Caco-2 (cell line): ENCODE data around the gene WDR91. TPM values are rescaled to one million over a fixed set of nuclear protein-coding genes. Genes with fewer than 3 reads are reported as not detected.

ENCODE experiments used
- BruUV-seq: library from RNA; stranded (reverse); fragments of 400-500 nt; replicated peaks from 2 replicates; lab custom pipeline; 2021; lab: Mats Ljungman, UMichigan
- CTCF ChIA-PET: fragments of 300-600 bp; sonication (Branson Sonifier 250); formaldehyde crosslinking; loops from one replicate; lab custom pipeline; 2022; ENCODE audit warnings: antibody characterized with exemption; lab: Charles Lee
- POLR2A ChIA-PET: fragments of 300-600 bp; sonication (Branson Sonifier 250); formaldehyde crosslinking; loops from one replicate; lab custom pipeline; 2022; ENCODE audit warnings: antibody characterized with exemption; lab: Charles Lee
- DNase-seq, 2 experiments: peaks; one replicate each; pipeline versions ENCODE4 v3.0.0 to v3.0.0-alpha.2; 2020 to 2022
- H3K27me3 ChIP-seq: replicated peaks from 2 replicates; pipeline ENCODE4 v1.6.0; 2011; ENCODE audit warnings: low read length; ENCODE audit not compliant: control insufficient read depth, insufficient read depth
- H3K36me3 ChIP-seq: 2 replicates; pipeline ENCODE4 v1.5.1; 2011; ENCODE audit warnings: low read length; ENCODE audit not compliant: control insufficient read depth, insufficient read depth
- H3K4me1 ChIP-seq: fragments of 250-450 bp; sonication (Bioruptor Pico); 2 replicates; pipeline ENCODE4 v1.5.1; 2020; ENCODE audit warnings: mild to moderate bottlenecking
- H3K4me3 ChIP-seq: 2 replicates; pipeline ENCODE4 v1.5.1; 2011; ENCODE audit warnings: low read depth, mild to moderate bottlenecking, control low read depth, low read length
- H3K9me3 ChIP-seq: fragments of 250-450 bp; sonication (Bioruptor Pico); 2 replicates; pipeline ENCODE4 v1.5.1; 2020; ENCODE audit warnings: mild to moderate bottlenecking, moderate library complexity
- H3K27ac Mint-ChIP-seq: one replicate; pipeline ENCODE4 v1.8.0; 2022; ENCODE audit warnings: mixed read lengths; ENCODE audit not compliant: unreplicated experiment
- H3K27me3 Mint-ChIP-seq: one replicate; pipeline ENCODE4 v1.8.0; 2022; ENCODE audit warnings: mixed read lengths; ENCODE audit not compliant: insufficient read depth, unreplicated experiment
- H3K36me3 Mint-ChIP-seq: one replicate; pipeline ENCODE4 v1.8.0; 2022; ENCODE audit warnings: mild to moderate bottlenecking, mixed read lengths; ENCODE audit not compliant: insufficient read depth, unreplicated experiment
- H3K4me1 Mint-ChIP-seq: one replicate; pipeline ENCODE4 v1.8.0; 2022; ENCODE audit warnings: low read depth, mixed read lengths; ENCODE audit not compliant: unreplicated experiment
- H3K4me3 Mint-ChIP-seq: one replicate; pipeline ENCODE4 v1.8.0; 2022; ENCODE audit warnings: mild to moderate bottlenecking, moderate library complexity, mixed read lengths; ENCODE audit not compliant: unreplicated experiment
- H3K9me3 Mint-ChIP-seq: one replicate; pipeline ENCODE4 v1.8.0; 2022; ENCODE audit warnings: mixed read lengths; ENCODE audit not compliant: unreplicated experiment
- intact Hi-C: fragments of 100-400 bp; cut with micrococcal nuclease; formaldehyde crosslinking; loops from one replicate; pipeline ENCODE4 v1.10.0; 2022; ENCODE audit not compliant: unreplicated experiment
- total RNA-seq: library from RNA; stranded (reverse); gene quantifications from 2 replicates; pipeline ENCODE4 v1.2.3, GENCODE V29; 2022
- TF ChIP-seq, protein P1 (sequence below), 2 experiments: fragments of 200-600 bp in 1 of 2; IDR thresholded peaks; 1 replicate in 1 of 2; 2 replicates in 1 of 2; pipeline versions ENCODE4 v1.5.1 to v1.8.0; 2011 to 2022; ENCODE audit warnings: antibody characterized with exemption in 1 of 2, control low read depth in 1 of 2, inconsistent platforms in 1 of 2, low read depth in 1 of 2, low read length in 1 of 2, mild to moderate bottlenecking in 1 of 2, moderate library complexity in 1 of 2; ENCODE audit not compliant: insufficient read depth in 1 of 2, severe bottlenecking in 1 of 2, unreplicated experiment in 1 of 2

The WDR91 gene
- total RNA-seq, 1 experiment from 2014 or later, result 12.6 TPM

DNA sequence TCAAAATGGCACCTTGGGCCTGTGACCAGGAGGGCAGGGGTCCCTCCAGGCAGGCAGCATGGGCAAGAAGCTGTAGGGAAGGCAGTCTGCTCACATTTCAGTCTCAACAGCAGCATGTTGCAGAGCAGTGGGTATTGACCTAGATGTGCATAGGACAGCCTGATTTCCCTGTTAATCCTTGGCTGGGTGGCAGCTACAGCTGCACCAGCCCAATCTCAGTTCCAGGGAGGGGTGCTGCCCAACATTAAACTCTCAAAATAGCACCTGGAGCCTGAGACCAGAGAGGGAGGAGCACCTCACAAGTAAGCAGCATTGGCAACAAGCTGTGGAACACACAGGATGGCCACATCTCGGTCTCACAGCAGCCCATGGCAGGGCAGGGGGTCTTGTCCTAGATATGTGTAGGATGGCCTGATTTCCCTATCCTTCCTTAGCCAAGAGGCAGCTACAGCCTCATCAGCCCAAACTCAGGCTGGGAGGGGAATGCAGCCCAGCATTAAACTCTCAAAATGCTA, 53.1 kb downstream of the WDR91 start:
- no peaks in the 10 kb centered on the region; the same call in 1 of the 2 replicates for H3K36me3 ChIP-seq
- H3K27ac Mint-ChIP-seq, result no peak overlapping the region
- H3K27me3 Mint-ChIP-seq, result no peaks in the 10 kb centered on the region
- peaks cover 37% of the 10 kb centered on the region for H3K9me3 ChIP-seq
- H3K4me1 Mint-ChIP-seq, result peaks cover 19% of the 10 kb centered on the region
- POLR2A ChIA-PET, result no interaction called here
- no peak overlapping the region for H3K4me3 Mint-ChIP-seq
- H3K9me3 Mint-ChIP-seq, result peaks cover 63% of the 10 kb centered on the region
- H3K36me3 Mint-ChIP-seq, result peaks cover 40% of the 10 kb centered on the region
- no peak for DNase-seq
- intact Hi-C loops, result no loop called here
- H3K27me3 ChIP-seq, result no peaks in the 10 kb centered on the region
- H3K4me1 ChIP-seq, result peaks cover 8% of the 10 kb centered on the region
- TF ChIP-seq, protein P1, sequence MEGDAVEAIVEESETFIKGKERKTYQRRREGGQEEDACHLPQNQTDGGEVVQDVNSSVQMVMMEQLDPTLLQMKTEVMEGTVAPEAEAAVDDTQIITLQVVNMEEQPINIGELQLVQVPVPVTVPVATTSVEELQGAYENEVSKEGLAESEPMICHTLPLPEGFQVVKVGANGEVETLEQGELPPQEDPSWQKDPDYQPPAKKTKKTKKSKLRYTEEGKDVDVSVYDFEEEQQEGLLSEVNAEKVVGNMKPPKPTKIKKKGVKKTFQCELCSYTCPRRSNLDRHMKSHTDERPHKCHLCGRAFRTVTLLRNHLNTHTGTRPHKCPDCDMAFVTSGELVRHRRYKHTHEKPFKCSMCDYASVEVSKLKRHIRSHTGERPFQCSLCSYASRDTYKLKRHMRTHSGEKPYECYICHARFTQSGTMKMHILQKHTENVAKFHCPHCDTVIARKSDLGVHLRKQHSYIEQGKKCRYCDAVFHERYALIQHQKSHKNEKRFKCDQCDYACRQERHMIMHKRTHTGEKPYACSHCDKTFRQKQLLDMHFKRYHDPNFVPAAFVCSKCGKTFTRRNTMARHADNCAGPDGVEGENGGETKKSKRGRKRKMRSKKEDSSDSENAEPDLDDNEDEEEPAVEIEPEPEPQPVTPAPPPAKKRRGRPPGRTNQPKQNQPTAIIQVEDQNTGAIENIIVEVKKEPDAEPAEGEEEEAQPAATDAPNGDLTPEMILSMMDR (IDR thresholded peaks at IDR 0.05; ENCODE audit: insufficient read depth in 1 of 2, low read depth in 1 of 2, low read length in 1 of 2, severe bottlenecking in 1 of 2, unreplicated experiment in 1 of 2), result no peak
- H3K4me3 ChIP-seq, result no peak overlapping the region
- BruUV-seq, result no TSS peak
- CTCF ChIA-PET, result no interaction called here

DNA sequence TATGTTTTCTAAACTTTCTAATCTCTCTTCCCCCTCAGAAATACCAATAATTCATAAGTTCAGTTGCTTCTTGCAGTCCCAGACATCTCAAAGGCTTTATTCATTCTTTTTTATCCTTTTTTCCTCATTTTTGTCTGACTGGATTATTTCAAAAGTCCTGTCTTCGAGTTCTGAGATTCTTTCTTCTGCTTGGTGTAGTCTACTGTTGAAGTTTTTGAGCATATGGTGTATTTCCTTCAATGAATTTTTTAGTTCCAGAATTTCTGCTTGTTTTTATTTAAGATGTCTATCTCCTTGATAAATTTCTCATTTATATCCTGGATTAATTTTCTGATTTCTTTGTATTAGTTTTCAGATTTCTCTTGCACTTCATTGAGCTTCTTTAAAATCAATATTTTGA, 55.0 kb downstream of the WDR91 start:
- Histone ChIP-seq H3K9me3 (peaks cover 37% of the 10 kb centered on the region), H3K27me3 (no peaks in the 10 kb centered on the region), H3K4me3 (no peak overlapping the region), H3K4me1 (peaks cover 8% of the 10 kb centered on the region), H3K36me3 (no peaks in the 10 kb centered on the region; the same call in 1 of the 2 replicates)
- CTCF ChIA-PET, result no interaction called here
- Mint-ChIP-seq H3K27me3 (no peaks in the 10 kb centered on the region), H3K9me3 (peaks cover 52% of the 10 kb centered on the region), H3K27ac (no peak overlapping the region), H3K4me3 (no peak overlapping the region), H3K4me1 (peaks cover 13% of the 10 kb centered on the region), H3K36me3 (peaks cover 22% of the 10 kb centered on the region)
- DNase-seq, result no peak
- TF ChIP-seq, protein P1 (IDR thresholded peaks at IDR 0.05; ENCODE audit: insufficient read depth in 1 of 2, low read depth in 1 of 2, low read length in 1 of 2, severe bottlenecking in 1 of 2, unreplicated experiment in 1 of 2), result no peak
- POLR2A ChIA-PET, result no interaction called here
- intact Hi-C loops, result no loop called here
- BruUV-seq, result no TSS peak

DNA sequence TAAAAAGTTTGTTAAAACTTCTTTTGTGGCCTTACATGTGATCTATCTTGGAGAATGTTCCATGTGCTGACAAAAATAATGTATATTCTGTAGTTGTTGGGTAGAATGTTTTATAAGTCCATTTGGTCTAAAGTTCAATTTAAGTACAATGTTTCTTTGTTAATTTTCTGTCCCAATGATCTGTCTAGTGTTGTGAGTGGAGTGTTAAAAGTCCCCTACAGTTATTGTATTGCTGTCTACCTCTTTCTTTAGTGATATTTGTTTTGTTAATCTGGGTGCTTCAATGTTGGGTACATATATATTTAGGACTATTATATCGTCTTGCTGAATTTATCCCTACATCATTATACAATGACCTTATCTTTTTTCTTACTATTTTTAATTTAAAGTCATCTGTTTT, 56.6 kb downstream of the WDR91 start:
- no peaks in the 10 kb centered on the region for H3K27me3 Mint-ChIP-seq

More for the DNA sequence above, 56.6 kb downstream of the WDR91 start:
- Mint-ChIP-seq H3K27ac (no peak overlapping the region), H3K9me3 (peaks cover 46% of the 10 kb centered on the region), H3K4me3 (no peak overlapping the region), H3K4me1 (no peaks in the 10 kb centered on the region), H3K36me3 (peaks cover 12% of the 10 kb centered on the region)
- no peaks in the 10 kb centered on the region for H3K27me3 ChIP-seq
- peaks cover 37% of the 10 kb centered on the region for H3K9me3 ChIP-seq
- TF ChIP-seq, protein P1 (IDR thresholded peaks at IDR 0.05; ENCODE audit: insufficient read depth in 1 of 2, low read depth in 1 of 2, low read length in 1 of 2, severe bottlenecking in 1 of 2, unreplicated experiment in 1 of 2), result no peak
- CTCF ChIA-PET, result no interaction called here
- H3K4me3 ChIP-seq, result no peak overlapping the region
- no peaks in the 10 kb centered on the region; the same call in 1 of the 2 replicates for H3K36me3 ChIP-seq
- no TSS peak for BruUV-seq
- peaks cover 1% of the 10 kb centered on the region for H3K4me1 ChIP-seq
- POLR2A ChIA-PET, result no interaction called here
- DNase-seq, result no peak
- intact Hi-C loops, result no loop called here
